ENCODE measurements around the gene RIPPLY3. TPM values are rescaled to one million over a fixed set of nuclear protein-coding genes. Genes with fewer than 3 reads are reported as not detected.

RIPPLY3 gene
- total RNA-seq, 1 experiment from 2014 or later, result 0.40 TPM

DNA sequence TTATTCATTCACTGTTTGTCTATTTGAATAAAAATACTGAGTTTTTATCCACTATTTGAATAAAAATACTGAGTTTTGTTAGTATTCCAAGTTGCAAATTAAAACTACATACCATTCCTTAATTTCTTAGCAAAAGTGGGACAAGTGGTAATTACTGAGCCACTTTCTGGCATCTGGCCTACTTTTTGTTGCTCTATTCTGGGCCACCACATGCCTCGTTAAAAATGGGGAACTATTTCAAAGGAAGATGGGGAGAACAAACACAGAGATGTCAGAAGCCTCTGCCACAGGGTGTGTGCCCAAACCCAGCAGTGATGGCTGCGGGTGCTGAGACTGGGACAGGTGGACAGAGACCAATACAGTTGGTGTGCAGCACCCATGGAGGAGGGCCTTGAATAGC, 51.8 kb downstream of the RIPPLY3 start:
- H3K36me3 Mint-ChIP-seq (ENCODE audit: insufficient read depth, unreplicated experiment), result no peaks in the 10 kb centered on the region
- intact Hi-C loops (cut with micrococcal nuclease; ENCODE audit: unreplicated experiment), result no loop called here
- H3K27ac Mint-ChIP-seq (ENCODE audit: unreplicated experiment), result no peak overlapping the region
- CTCF ChIA-PET, result no interaction called here
- peaks cover 9% of the 10 kb centered on the region for H3K4me1 Mint-ChIP-seq (ENCODE audit: low read depth, unreplicated experiment)
- no peaks in the 10 kb centered on the region for H3K27me3 Mint-ChIP-seq (ENCODE audit: unreplicated experiment)
- no peaks in the 10 kb centered on the region for H3K9me3 Mint-ChIP-seq (ENCODE audit: low read depth, unreplicated experiment)
- TF ChIP-seq, protein P1, sequence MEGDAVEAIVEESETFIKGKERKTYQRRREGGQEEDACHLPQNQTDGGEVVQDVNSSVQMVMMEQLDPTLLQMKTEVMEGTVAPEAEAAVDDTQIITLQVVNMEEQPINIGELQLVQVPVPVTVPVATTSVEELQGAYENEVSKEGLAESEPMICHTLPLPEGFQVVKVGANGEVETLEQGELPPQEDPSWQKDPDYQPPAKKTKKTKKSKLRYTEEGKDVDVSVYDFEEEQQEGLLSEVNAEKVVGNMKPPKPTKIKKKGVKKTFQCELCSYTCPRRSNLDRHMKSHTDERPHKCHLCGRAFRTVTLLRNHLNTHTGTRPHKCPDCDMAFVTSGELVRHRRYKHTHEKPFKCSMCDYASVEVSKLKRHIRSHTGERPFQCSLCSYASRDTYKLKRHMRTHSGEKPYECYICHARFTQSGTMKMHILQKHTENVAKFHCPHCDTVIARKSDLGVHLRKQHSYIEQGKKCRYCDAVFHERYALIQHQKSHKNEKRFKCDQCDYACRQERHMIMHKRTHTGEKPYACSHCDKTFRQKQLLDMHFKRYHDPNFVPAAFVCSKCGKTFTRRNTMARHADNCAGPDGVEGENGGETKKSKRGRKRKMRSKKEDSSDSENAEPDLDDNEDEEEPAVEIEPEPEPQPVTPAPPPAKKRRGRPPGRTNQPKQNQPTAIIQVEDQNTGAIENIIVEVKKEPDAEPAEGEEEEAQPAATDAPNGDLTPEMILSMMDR (IDR thresholded peaks at IDR 0.05; ENCODE audit: unreplicated experiment), result no peak
- no peak for DNase-seq
- no peak overlapping the region for H3K4me3 Mint-ChIP-seq (ENCODE audit: low read depth, unreplicated experiment)
- BruUV-seq (replicated peaks), result no TSS peak

DNA sequence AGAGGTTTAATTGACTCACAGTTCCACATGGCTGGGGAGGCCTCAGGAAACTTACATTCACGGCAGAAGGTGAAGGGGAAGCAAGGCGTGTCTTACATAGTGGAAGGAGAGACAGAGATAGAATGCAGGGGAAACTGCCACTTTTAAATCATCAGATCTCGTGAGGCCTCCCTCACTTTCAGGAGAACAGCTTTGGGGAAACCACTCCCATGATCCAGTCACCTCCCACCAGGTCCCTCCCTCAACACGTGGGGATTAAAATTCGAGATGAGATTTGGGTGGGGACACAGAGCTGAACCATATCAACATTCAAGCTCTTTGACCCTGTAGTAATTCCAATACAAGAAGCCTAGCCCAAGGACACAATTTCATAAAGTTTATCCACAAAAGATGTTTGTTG, 52.7 kb downstream of the RIPPLY3 start:
- no peak overlapping the region for H3K27ac Mint-ChIP-seq (ENCODE audit: unreplicated experiment)

DNA sequence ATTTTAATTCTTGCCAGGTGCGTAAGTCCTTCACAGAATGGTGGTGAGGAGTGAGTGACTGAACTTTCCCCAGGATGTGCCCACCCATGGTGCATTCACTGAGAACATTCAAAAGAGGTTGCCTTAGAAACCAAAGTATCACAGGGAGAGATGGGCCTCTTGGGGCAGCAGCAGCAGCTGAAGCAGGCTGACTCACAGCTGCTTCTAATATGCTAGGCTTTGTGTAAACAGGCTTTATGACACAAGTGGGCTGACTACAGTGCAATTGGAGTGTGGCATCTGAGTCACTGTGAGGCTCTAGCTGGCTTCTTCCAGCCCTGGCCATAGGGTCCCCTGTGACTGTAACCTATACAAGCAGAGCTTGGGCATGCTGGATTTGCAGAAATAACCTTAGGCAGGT, 53.8 kb downstream of the RIPPLY3 start:
- Mint-ChIP-seq H3K4me3 (ENCODE audit: low read depth, unreplicated experiment) (no peak overlapping the region), H3K9me3 (ENCODE audit: low read depth, unreplicated experiment) (no peaks in the 10 kb centered on the region), H3K27ac (ENCODE audit: unreplicated experiment) (no peak overlapping the region), H3K27me3 (ENCODE audit: unreplicated experiment) (no peaks in the 10 kb centered on the region), H3K4me1 (ENCODE audit: low read depth, unreplicated experiment) (peaks cover 9% of the 10 kb centered on the region), H3K36me3 (ENCODE audit: insufficient read depth, unreplicated experiment) (no peaks in the 10 kb centered on the region)
- no TSS peak for BruUV-seq (replicated peaks)
- intact Hi-C loops (cut with micrococcal nuclease; ENCODE audit: unreplicated experiment), result no loop called here
- peak; percentile 39 for DNase-seq
- TF ChIP-seq, protein P1 (IDR thresholded peaks at IDR 0.05; ENCODE audit: unreplicated experiment), result no peak
- CTCF ChIA-PET, result interaction anchor here (0.5 to 1.5 kb wide), 2 partner anchors 22 to 83 kb away, joined by 4 to 6 read pairs; no protein-coding TSS in a partner anchor

More for the DNA sequence above, 52.7 kb downstream of the RIPPLY3 start:
- Mint-ChIP-seq H3K4me1 (ENCODE audit: low read depth, unreplicated experiment) (peaks cover 9% of the 10 kb centered on the region), H3K36me3 (ENCODE audit: insufficient read depth, unreplicated experiment) (no peaks in the 10 kb centered on the region), H3K27me3 (ENCODE audit: unreplicated experiment) (no peaks in the 10 kb centered on the region), H3K9me3 (ENCODE audit: low read depth, unreplicated experiment) (no peaks in the 10 kb centered on the region), H3K4me3 (ENCODE audit: low read depth, unreplicated experiment) (no peak overlapping the region)
- TF ChIP-seq, protein P1 (IDR thresholded peaks at IDR 0.05; ENCODE audit: unreplicated experiment), result no peak
- DNase-seq, result no peak
- CTCF ChIA-PET, result interaction anchor here (1.5 kb wide), 1 partner anchor 82 kb away, joined by 4 read pairs; no protein-coding TSS in a partner anchor
- intact Hi-C loops (cut with micrococcal nuclease; ENCODE audit: unreplicated experiment), result no loop called here
- no TSS peak for BruUV-seq (replicated peaks)

DNA sequence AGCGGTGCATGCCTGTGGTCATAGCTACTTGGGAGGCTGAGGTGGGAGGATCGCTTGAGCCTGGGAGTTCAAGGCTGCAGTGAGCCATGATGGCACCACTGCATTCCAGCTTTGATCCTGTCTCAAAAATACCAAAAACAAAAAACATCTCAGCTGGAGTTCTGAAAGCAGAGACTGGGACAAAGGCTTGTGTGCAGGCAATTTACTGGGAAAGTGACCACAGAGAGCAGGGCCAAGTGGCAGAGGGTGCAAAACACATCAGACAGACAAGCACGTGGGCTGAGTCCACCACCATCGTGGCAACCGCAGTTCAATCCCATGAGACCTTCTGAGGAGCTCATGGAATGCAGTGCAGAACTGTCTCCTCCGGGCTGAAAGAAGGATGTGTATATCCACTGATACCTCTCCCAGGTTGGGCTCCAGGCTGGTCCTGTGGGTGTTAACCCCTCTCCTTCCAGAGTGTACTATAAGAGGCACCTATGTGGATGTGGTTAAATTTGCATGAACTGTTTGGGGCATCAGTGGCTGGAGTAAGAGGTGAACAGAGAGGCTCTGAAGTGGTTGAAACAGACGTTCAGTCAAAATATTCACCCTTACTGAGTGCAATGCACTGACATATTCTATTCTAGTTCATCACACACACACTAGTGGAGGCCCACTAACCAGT, 55.6 kb downstream of the RIPPLY3 start:
- H3K27me3 Mint-ChIP-seq (ENCODE audit: unreplicated experiment), result no peaks in the 10 kb centered on the region
- no peak for DNase-seq
- intact Hi-C loops (cut with micrococcal nuclease; ENCODE audit: unreplicated experiment), result no loop called here
- peaks cover 9% of the 10 kb centered on the region for H3K4me1 Mint-ChIP-seq (ENCODE audit: low read depth, unreplicated experiment)
- CTCF ChIA-PET, result no interaction called here
- no TSS peak for BruUV-seq (replicated peaks)
- no peak overlapping the region for H3K4me3 Mint-ChIP-seq (ENCODE audit: low read depth, unreplicated experiment)
- no peak overlapping the region for H3K27ac Mint-ChIP-seq (ENCODE audit: unreplicated experiment)
- H3K36me3 Mint-ChIP-seq (ENCODE audit: insufficient read depth, unreplicated experiment), result no peaks in the 10 kb centered on the region
- H3K9me3 Mint-ChIP-seq (ENCODE audit: low read depth, unreplicated experiment), result no peaks in the 10 kb centered on the region
- TF ChIP-seq, protein P1 (IDR thresholded peaks at IDR 0.05; ENCODE audit: unreplicated experiment), result no peak
